ENCODE data around the gene SEPTIN2. TPM values are rescaled to one million over a fixed set of nuclear protein-coding genes. Genes with fewer than 3 reads are reported as not detected.
"Not testable (repeated sequence)": the region's sequence is repeated elsewhere in the genome, so short reads cannot be mapped to it uniquely, and the experiment has no call there.

Gene SEPTIN2
- total and polyA plus RNA-seq, 2 donors from 2014 or later: 187 to 435 TPM

DNA sequence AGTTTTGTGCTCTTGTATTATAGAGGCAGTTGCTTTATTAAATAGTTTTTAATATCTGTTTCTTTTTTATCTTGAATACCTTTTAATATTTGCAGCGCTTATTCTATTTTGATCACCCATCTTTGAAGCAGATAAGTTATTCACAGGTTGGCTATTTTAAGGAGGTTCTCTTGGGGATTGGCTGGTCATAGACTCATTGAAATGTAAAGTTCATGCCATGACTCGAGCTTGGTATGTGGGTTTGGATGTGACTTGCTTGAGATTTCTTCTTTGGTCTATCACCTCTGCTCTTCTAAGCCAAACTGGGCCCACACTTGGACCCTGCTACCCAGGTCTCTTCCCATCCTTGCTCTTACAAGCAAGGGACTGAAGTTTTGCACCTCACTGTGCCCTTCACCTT lies 74.0 kb downstream of the SEPTIN2 start:
- TF ChIP-seq, protein P1, sequence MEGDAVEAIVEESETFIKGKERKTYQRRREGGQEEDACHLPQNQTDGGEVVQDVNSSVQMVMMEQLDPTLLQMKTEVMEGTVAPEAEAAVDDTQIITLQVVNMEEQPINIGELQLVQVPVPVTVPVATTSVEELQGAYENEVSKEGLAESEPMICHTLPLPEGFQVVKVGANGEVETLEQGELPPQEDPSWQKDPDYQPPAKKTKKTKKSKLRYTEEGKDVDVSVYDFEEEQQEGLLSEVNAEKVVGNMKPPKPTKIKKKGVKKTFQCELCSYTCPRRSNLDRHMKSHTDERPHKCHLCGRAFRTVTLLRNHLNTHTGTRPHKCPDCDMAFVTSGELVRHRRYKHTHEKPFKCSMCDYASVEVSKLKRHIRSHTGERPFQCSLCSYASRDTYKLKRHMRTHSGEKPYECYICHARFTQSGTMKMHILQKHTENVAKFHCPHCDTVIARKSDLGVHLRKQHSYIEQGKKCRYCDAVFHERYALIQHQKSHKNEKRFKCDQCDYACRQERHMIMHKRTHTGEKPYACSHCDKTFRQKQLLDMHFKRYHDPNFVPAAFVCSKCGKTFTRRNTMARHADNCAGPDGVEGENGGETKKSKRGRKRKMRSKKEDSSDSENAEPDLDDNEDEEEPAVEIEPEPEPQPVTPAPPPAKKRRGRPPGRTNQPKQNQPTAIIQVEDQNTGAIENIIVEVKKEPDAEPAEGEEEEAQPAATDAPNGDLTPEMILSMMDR (IDR thresholded peaks at IDR 0.05; ENCODE audit: borderline replicate concordance, extremely low read depth, insufficient read depth): no peak
- no peak for DNase-seq
- Histone ChIP-seq H3K9me3 (ENCODE audit: control insufficient read depth in 2 of 3, insufficient read depth in 1 of 3, low read length in 3 of 3) (no peaks in the 10 kb centered on the region), H3K4me1 (ENCODE audit: control insufficient read depth in 2 of 3, insufficient read depth in 2 of 3, low read depth in 1 of 3, low read length in 3 of 3) (peaks cover 0 to 3% (median 2%) of the 10 kb centered on the region in 3 donors), H3K27ac (ENCODE audit: low read depth in 2 of 2, low read length in 2 of 2) (no peak overlapping the region), H3K9ac (ENCODE audit: low read length in 3 of 3) (no peak overlapping the region), H3K4me3 (ENCODE audit: low read length in 3 of 3) (no peak overlapping the region), H3K36me3 (ENCODE audit: control insufficient read depth in 2 of 3, insufficient read depth in 3 of 3, low read length in 3 of 3) (peaks cover 0 to 2% (median 0%) of the 10 kb centered on the region in 3 donors), H3K27me3 (ENCODE audit: control insufficient read depth, insufficient read depth, low read length) (no peaks in the 10 kb centered on the region)
- FAIRE-seq: no peak
- intact Hi-C loops (cut with DNase I): no loop called here

DNA sequence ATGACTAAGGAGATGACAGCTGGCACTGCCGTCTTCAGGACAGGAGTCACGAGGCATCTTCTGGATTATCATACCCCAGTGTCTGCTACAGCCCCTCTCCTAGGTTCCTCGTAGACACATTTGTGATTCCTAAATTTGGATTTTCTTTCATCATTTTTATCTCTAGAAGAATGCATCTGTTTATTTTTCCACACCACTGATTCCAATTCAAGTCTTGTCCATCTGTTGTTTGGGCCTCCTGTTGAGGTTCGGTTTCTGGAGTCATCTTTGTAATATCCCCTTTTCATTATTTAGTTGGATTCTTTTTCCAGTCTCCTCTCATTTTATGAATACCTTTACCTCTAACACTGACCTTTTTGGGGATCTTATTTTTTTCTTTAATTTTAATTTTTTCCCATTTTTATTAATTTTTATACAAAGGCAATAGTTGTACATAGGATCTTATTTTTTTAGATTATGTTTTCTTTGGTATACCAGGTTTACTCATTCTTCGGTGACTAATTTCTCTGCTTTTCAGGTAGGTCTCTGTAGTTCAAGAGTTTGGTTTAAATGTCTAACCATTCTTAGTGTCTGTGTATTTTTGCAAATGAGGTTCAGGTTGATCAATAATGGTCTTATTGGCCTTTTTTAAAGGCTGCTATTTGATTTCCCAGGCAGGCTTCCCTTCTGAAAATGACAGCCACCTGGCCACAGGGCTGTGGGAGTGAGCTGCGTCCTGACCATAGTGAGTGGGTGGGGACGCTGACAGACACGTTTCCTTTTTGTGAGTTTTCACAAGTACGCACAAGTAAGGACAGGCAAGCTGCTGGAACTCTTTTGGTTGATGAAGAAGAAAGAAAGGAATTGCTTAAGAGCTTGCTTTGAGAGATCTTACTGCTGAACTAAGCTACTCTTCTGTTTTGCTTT lies 74.8 kb downstream of the SEPTIN2 start:
- Histone ChIP-seq H3K4me3 (ENCODE audit: low read length in 3 of 3) (no peak overlapping the region), H3K9me3 (ENCODE audit: control insufficient read depth in 2 of 3, insufficient read depth in 1 of 3, low read length in 3 of 3) (no peaks in the 10 kb centered on the region), H3K27ac (ENCODE audit: low read depth in 2 of 2, low read length in 2 of 2) (no peak overlapping the region), H3K36me3 (ENCODE audit: control insufficient read depth in 2 of 3, insufficient read depth in 3 of 3, low read length in 3 of 3) (peaks cover 0 to 5% (median 0%) of the 10 kb centered on the region in 3 donors), H3K9ac (ENCODE audit: low read length in 3 of 3) (no peak overlapping the region), H3K4me1 (ENCODE audit: control insufficient read depth in 2 of 3, insufficient read depth in 2 of 3, low read depth in 1 of 3, low read length in 3 of 3) (peaks cover 0 to 3% (median 2%) of the 10 kb centered on the region in 3 donors), H3K27me3 (ENCODE audit: control insufficient read depth, insufficient read depth, low read length) (no peaks in the 10 kb centered on the region)
- TF ChIP-seq, protein P1 (IDR thresholded peaks at IDR 0.05; ENCODE audit: borderline replicate concordance, extremely low read depth, insufficient read depth): no peak
- FAIRE-seq (no peak), DNase-seq (no peak)
- intact Hi-C loops (cut with DNase I): no loop called here

DNA sequence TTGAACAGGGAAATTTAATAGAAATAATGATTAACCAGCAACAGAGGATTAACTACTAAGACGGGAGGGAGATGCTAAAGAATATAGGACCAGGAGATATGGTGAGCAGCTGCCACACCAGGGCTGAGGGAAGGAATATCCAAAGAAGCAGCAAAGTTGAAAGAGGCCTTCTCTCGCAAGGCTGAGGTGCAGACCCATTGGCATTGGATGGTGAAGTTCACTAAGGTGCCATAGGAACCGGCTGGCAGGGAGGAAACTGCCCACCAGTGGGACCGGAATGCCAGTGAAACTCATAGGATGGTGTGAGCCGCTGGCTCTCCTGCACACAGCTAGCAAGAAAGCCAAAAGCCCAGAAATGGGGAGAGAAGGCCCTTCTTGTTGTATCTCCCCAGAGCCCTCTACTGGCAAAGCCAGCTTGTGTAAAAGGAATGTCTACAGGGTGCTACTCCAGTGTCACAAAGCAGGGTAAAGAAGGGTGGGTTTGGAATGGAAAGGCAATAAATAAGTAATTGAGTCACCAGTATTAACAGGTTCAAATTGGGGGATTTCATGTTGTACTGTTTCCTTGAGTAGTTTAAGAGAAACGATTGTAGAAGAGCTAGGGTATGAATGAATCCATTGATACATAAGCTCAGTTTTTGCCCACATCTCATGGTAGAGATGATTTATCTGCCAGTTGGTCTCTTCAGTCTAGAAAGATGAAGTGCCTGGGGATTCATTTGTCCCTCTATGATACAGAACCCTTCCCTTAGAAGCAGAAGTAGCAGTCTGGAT lies 76.4 kb downstream of the SEPTIN2 start:
- DNase-seq: peak in 2 of 5 donors; percentile 32 to 65
- no peak overlapping the region for H3K4me3 ChIP-seq (ENCODE audit: low read length in 3 of 3)
- H3K36me3 ChIP-seq (ENCODE audit: control insufficient read depth in 2 of 3, insufficient read depth in 3 of 3, low read length in 3 of 3): peaks cover 0 to 6% (median 0%) of the 10 kb centered on the region in 3 donors
- no peaks in the 10 kb centered on the region for H3K27me3 ChIP-seq (ENCODE audit: control insufficient read depth, insufficient read depth, low read length)
- H3K27ac ChIP-seq (ENCODE audit: low read depth in 2 of 2, low read length in 2 of 2): no peak overlapping the region
- TF ChIP-seq, protein P1 (IDR thresholded peaks at IDR 0.05; ENCODE audit: borderline replicate concordance, extremely low read depth, insufficient read depth): peak; percentile 58
- no peak overlapping the region for H3K9ac ChIP-seq (ENCODE audit: low read length in 3 of 3)
- H3K9me3 ChIP-seq (ENCODE audit: control insufficient read depth in 2 of 3, insufficient read depth in 1 of 3, low read length in 3 of 3): no peaks in the 10 kb centered on the region
- no peak for FAIRE-seq
- peaks cover 0 to 3% (median 0%) of the 10 kb centered on the region in 3 donors for H3K4me1 ChIP-seq (ENCODE audit: control insufficient read depth in 2 of 3, insufficient read depth in 2 of 3, low read depth in 1 of 3, low read length in 3 of 3)
- intact Hi-C loops (cut with DNase I): no loop called here

DNA sequence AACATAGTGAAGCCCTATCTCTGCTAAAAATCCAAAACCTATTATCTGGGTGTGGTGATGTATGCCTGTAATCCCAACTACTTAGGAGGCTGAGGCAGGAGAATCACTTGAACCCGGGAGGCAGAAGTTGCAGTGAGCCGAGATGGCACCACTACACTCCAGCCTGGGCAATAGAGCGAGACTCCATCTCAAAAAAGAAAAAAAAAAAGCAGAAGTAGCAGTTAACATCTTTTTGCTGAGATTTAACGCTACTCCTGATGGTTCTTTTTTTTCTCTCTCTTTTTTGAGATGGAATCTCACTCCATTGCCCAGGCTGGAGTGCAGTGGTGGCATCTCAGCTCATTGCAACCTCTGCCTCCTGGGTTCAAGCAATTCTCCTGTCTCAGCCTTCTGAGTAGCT lies 77.0 kb downstream of the SEPTIN2 start:
- H3K27ac ChIP-seq (ENCODE audit: low read depth in 2 of 2, low read length in 2 of 2); H3K9me3 ChIP-seq (ENCODE audit: control insufficient read depth in 2 of 3, insufficient read depth in 1 of 3, low read length in 3 of 3); intact Hi-C loops (cut with DNase I); DNase-seq; H3K36me3 ChIP-seq (ENCODE audit: control insufficient read depth in 2 of 3, insufficient read depth in 3 of 3, low read length in 3 of 3); H3K4me3 ChIP-seq (ENCODE audit: low read length in 3 of 3); H3K27me3 ChIP-seq (ENCODE audit: control insufficient read depth, insufficient read depth, low read length); H3K4me1 ChIP-seq (ENCODE audit: control insufficient read depth in 2 of 3, insufficient read depth in 2 of 3, low read depth in 1 of 3, low read length in 3 of 3); H3K9ac ChIP-seq (ENCODE audit: low read length in 3 of 3); FAIRE-seq: not testable (repeated sequence)
